HK-2 (cell line): Measurements from ENCODE around the gene TMEFF1.

Experiments used
- DNase-seq: peaks from one replicate; pipeline ENCODE4 v3.0.0-alpha.2; 2018; ENCODE audit not compliant: unreplicated experiment

TMEFF1 gene

GRCh38 chr9:100447041-100447440, 25.9 kb upstream of the TMEFF1 start:
- DNase-seq = no peak

GRCh38 chr9:100448266-100448665, 24.7 kb upstream of the TMEFF1 start:
- no peak for DNase-seq

- DNase-seq = no peak
Measured at GRCh38 chr9:100449420-100449819, 23.5 kb upstream of the TMEFF1 start.

- DNase-seq = no peak
Measured at GRCh38 chr9:100452894-100453293, 20.1 kb upstream of the TMEFF1 start.

- DNase-seq = no peak
Measured at GRCh38 chr9:100455470-100455869, 17.5 kb upstream of the TMEFF1 start.

- DNase-seq = no peak
Measured at GRCh38 chr9:100457517-100457916, 15.4 kb upstream of the TMEFF1 start.

- no peak for DNase-seq
Measured at GRCh38 chr9:100459963-100460362, 13.0 kb upstream of the TMEFF1 start.

GRCh38 chr9:100465274-100465673, 7.7 kb upstream of the TMEFF1 start:
- no peak for DNase-seq

GRCh38 chr9:100465761-100466160, 7.2 kb upstream of the TMEFF1 start:
- DNase-seq = no peak

- no peak for DNase-seq
Measured at GRCh38 chr9:100466171-100466828, 6.6 kb upstream of the TMEFF1 start.

GRCh38 chr9:100466829-100467221, 6.1 kb upstream of the TMEFF1 start:
- DNase-seq = no peak

- no peak for DNase-seq
Measured at GRCh38 chr9:100468041-100468440, 4.9 kb upstream of the TMEFF1 start.

GRCh38 chr9:100472268-100472667, 681 bp upstream of the TMEFF1 start:
- no peak for DNase-seq

GRCh38 chr9:100473276-100474081, 530 bp downstream of the TMEFF1 start:
- DNase-seq = peak; percentile 59

- DNase-seq = no peak
Measured at GRCh38 chr9:100474082-100474923, 1.4 kb downstream of the TMEFF1 start.

GRCh38 chr9:100474924-100475276, 2.0 kb downstream of the TMEFF1 start:
- DNase-seq = no peak

GRCh38 chr9:100477241-100477640, 4.3 kb downstream of the TMEFF1 start:
- DNase-seq = no peak

- no peak for DNase-seq
Measured at GRCh38 chr9:100478192-100478591, 5.2 kb downstream of the TMEFF1 start.

GRCh38 chr9:100479820-100480219, 6.9 kb downstream of the TMEFF1 start:
- no peak for DNase-seq

GRCh38 chr9:100485196-100485595, 12.2 kb downstream of the TMEFF1 start:
- no peak for DNase-seq

- no peak for DNase-seq
Measured at GRCh38 chr9:100486479-100487176, 13.7 kb downstream of the TMEFF1 start.

GRCh38 chr9:100488177-100488576, 15.2 kb downstream of the TMEFF1 start:
- DNase-seq = no peak
